ENCODE results near the gene PACS1. TPM values are rescaled to one million over a fixed set of nuclear protein-coding genes. Genes with fewer than 3 reads are reported as not detected.
A peak's percentile ranks its signal among the peaks of the same experiment; 100 is the strongest.

Gene PACS1
- total RNA-seq, 1 experiment from 2014 or later: 16.7 TPM

GRCh38 chr11:66184728-66185127 lies 114.7 kb downstream of the PACS1 start:
- no peak for DNase-seq (ENCODE audit: low read depth)

GRCh38 chr11:66186470-66186869 lies 116.4 kb downstream of the PACS1 start:
- DNase-seq (ENCODE audit: low read depth): no peak

GRCh38 chr11:66187453-66187852 lies 117.4 kb downstream of the PACS1 start:
- DNase-seq (ENCODE audit: low read depth): no peak

GRCh38 chr11:66188580-66188979 lies 118.5 kb downstream of the PACS1 start:
- peak; percentile 68 for DNase-seq (ENCODE audit: low read depth)

GRCh38 chr11:66189031-66189745 lies 119.1 kb downstream of the PACS1 start:
- DNase-seq (ENCODE audit: low read depth): no peak

- no peak for DNase-seq (ENCODE audit: low read depth)
These were observed 120.7 kb downstream of the PACS1 start for GRCh38 chr11:66190786-66191185.

GRCh38 chr11:66192181-66192863 lies 122.2 kb downstream of the PACS1 start:
- no peak for DNase-seq (ENCODE audit: low read depth)

- DNase-seq (ENCODE audit: low read depth): no peak
These were observed 124.3 kb downstream of the PACS1 start for GRCh38 chr11:66194391-66194790.

- DNase-seq (ENCODE audit: low read depth): no peak
These were observed 125.8 kb downstream of the PACS1 start for GRCh38 chr11:66195867-66196266.

GRCh38 chr11:66203847-66204246 lies 133.8 kb downstream of the PACS1 start:
- no peak for DNase-seq (ENCODE audit: low read depth)

- DNase-seq (ENCODE audit: low read depth): no peak
These were observed 134.3 kb downstream of the PACS1 start for GRCh38 chr11:66204412-66204811.

GRCh38 chr11:66207816-66208215 lies 137.7 kb downstream of the PACS1 start:
- no peak for DNase-seq (ENCODE audit: low read depth)

- DNase-seq (ENCODE audit: low read depth): no peak
These were observed 141.0 kb downstream of the PACS1 start for GRCh38 chr11:66211100-66211499.

GRCh38 chr11:66216911-66217310 lies 146.8 kb downstream of the PACS1 start:
- no peak for DNase-seq (ENCODE audit: low read depth)

GRCh38 chr11:66218036-66218435 lies 148.0 kb downstream of the PACS1 start:
- DNase-seq (ENCODE audit: low read depth): no peak

- no peak for DNase-seq (ENCODE audit: low read depth)
These were observed 149.0 kb downstream of the PACS1 start for GRCh38 chr11:66218846-66219620.

- DNase-seq (ENCODE audit: low read depth): no peak
These were observed 149.9 kb downstream of the PACS1 start for GRCh38 chr11:66219846-66220565.

- no peak for DNase-seq (ENCODE audit: low read depth)
These were observed 150.5 kb downstream of the PACS1 start for GRCh38 chr11:66220566-66220935.

- no peak for DNase-seq (ENCODE audit: low read depth)
These were observed 150.9 kb downstream of the PACS1 start for GRCh38 chr11:66221012-66221411.

- DNase-seq (ENCODE audit: low read depth): peak; percentile 10
These were observed 151.7 kb downstream of the PACS1 start for GRCh38 chr11:66221726-66222236.

- DNase-seq (ENCODE audit: low read depth): peak; percentile 82
These were observed 152.5 kb downstream of the PACS1 start for GRCh38 chr11:66222358-66223149.

Data from RPMI7951 (cell line).